NB4 (cell line): Measurements from ENCODE around the gene ARHGAP26.

Experiments
- DNase-seq: peaks from one replicate; pipeline ENCODE4 v3.0.0; 2010; ENCODE audit warnings: low read depth
- H3K4me3 ChIP-seq: one replicate; pipeline ENCODE4 v1.5.1; 2011; ENCODE audit warnings: mild to moderate bottlenecking, low read depth, low read length, moderate library complexity
- MYC ChIP-seq: IDR thresholded peaks from 2 replicates; pipeline ENCODE4 v1.6.1; 2011; ENCODE audit warnings: low read depth, low read length
- POLR2A ChIP-seq: IDR thresholded peaks from 2 replicates; pipeline ENCODE4 v1.6.1; 2011; ENCODE audit warnings: mild to moderate bottlenecking; ENCODE audit not compliant: insufficient read length; ENCODE audit errors: extremely low read depth
- TF ChIP-seq, protein P1 (sequence below): IDR thresholded peaks from 2 replicates; pipeline ENCODE4 v1.6.1; 2011; ENCODE audit warnings: low read depth, low read length
- TF ChIP-seq, protein P2 (sequence below): IDR thresholded peaks from one replicate; pipeline ENCODE4 v1.5.1; 2012; ENCODE audit warnings: low read depth, low read length

Gene ARHGAP26

DNA sequence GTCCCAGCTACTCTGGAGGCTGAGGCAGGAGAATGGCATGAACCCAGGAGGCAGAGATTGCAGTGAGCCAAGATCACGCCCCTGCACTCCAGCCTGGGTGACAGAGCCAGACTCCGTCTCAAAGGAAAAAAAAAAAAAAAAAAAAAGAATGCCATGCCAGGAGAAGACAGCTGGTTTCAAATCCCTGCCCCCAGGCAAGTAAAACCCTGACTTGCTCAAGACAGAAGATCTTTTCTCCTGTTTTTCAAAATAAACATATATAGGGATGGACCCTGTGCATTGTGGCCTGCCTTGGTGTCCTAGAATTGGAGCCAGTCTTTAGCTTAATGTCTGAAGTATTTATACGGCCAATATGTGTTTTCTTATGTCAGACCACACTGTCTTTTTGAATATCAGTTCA lies 456.2 kb downstream of the ARHGAP26 start:
- H3K4me3 ChIP-seq = no peak overlapping the region
- TF ChIP-seq MYC (no peak), POLR2A (no peak)
- TF ChIP-seq, protein P1, sequence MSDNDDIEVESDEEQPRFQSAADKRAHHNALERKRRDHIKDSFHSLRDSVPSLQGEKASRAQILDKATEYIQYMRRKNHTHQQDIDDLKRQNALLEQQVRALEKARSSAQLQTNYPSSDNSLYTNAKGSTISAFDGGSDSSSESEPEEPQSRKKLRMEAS = no peak
- TF ChIP-seq, protein P2, sequence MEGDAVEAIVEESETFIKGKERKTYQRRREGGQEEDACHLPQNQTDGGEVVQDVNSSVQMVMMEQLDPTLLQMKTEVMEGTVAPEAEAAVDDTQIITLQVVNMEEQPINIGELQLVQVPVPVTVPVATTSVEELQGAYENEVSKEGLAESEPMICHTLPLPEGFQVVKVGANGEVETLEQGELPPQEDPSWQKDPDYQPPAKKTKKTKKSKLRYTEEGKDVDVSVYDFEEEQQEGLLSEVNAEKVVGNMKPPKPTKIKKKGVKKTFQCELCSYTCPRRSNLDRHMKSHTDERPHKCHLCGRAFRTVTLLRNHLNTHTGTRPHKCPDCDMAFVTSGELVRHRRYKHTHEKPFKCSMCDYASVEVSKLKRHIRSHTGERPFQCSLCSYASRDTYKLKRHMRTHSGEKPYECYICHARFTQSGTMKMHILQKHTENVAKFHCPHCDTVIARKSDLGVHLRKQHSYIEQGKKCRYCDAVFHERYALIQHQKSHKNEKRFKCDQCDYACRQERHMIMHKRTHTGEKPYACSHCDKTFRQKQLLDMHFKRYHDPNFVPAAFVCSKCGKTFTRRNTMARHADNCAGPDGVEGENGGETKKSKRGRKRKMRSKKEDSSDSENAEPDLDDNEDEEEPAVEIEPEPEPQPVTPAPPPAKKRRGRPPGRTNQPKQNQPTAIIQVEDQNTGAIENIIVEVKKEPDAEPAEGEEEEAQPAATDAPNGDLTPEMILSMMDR = no peak
- no peak for DNase-seq

- TF ChIP-seq MYC (no peak), POLR2A (no peak)
- TF ChIP-seq, protein P2 = no peak
- TF ChIP-seq, protein P1 = no peak
Observed at GRCh38 chr5:143226872-143227271, 456.7 kb downstream of the ARHGAP26 start.

DNA sequence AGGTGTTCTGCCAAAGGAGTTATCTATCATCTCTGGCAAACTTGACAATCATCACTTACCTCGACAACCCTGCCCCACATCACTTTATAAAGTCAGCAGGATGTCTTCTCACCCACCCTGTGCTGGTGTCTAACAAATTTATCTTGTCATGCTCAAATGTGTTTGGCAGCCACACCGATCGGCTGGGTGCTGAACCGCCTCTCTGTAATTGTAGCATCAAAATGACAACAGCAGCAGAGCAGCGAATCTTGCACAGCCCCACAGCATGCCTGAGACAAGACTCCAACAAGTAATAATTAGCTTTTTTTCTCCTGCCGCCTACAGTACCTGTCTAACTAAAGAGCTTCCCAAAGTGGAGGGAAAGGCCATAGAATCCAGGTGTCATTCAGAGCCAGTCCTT lies 457.1 kb downstream of the ARHGAP26 start:
- H3K4me3 ChIP-seq = no peak overlapping the region
- no peak for DNase-seq
- TF ChIP-seq, protein P1 = no peak
- no peak for TF ChIP-seq POLR2A

More at GRCh38 chr5:143226872-143227271, 456.7 kb downstream of the ARHGAP26 start:
- H3K4me3 ChIP-seq = no peak overlapping the region
- no peak for DNase-seq

DNA sequence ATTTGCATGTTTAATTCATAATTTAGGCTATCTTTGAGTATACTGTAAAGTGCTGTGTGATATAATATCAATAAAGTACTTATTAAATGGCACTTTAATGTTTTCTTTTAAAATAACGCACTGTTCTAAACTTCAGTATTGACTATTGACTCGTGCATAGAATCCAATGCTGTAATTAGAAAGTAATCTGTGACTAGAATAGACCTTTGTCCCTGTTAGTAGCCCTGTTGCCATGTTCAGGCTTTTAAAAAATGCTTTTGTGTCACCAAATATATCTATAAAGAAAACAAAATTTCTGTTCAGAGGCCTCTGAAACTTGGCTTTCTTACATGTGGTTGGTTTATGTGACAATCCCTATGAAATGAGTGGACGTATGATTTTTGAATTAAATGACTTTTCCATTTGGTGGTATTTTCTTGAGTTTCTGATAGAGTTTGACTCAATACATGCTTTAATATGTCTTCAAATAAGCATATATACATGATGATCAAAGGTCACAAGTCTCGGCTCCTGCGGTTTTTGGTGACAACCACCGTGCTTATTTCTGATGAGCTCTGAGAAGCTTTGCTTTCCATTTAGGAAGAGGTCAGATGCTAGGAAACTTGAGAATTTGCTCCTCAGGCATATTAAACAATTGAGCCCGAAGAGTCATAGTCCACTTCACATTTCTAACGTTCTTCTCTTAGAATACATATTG lies 458.6 kb downstream of the ARHGAP26 start:
- no peak overlapping the region for H3K4me3 ChIP-seq
- no peak for DNase-seq
- TF ChIP-seq, protein P2 = no peak
- TF ChIP-seq POLR2A (no peak), MYC (no peak)
- TF ChIP-seq, protein P1 = no peak

GRCh38 chr5:143229426-143229895 lies 459.3 kb downstream of the ARHGAP26 start:
- peak; percentile 12 for DNase-seq
- no peak for TF ChIP-seq POLR2A
- no peak for TF ChIP-seq MYC
- TF ChIP-seq, protein P1 = no peak
- TF ChIP-seq, protein P2 = no peak
- H3K4me3 ChIP-seq = no peak overlapping the region

DNA sequence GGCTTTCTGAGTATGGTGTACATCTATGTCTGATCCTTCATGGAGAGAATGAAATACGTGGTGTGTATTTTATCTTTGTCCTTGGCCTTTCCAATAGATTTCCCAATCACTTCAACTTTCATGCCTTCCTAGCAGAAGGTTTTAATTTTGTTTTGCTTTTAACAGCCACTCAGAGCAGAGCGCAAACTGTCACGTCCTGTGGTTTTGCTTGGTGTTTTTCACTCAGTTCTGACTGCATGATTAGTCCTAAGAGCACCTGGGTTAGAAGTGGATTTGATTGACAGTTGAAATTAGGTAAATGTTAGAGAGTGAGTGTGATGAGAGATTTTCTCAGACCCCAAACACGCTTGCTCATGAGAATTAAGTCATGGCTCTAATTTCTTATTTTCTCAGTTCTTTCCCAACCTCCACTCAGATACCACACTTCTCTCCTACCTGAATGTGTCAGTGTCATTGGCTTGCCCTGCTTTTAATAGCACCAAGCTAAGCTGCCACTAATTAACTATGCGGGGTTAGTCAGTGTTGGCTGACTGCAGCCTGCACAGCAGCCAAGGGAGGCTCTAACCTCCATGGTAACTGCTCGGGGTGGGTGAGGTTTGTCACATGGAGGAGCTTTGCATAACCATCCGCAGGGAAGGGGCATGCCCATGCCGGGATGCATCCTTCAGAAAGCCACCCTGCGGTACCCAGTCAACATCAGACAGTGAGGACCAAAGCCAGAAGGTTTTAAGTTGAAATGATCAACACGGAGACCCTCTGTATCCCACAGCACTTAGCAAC lies 459.9 kb downstream of the ARHGAP26 start:
- DNase-seq = peak; percentile 27
- H3K4me3 ChIP-seq = no peak overlapping the region
- TF ChIP-seq, protein P2 = no peak
